Liver (tissue), 9 donors: ENCODE results near the gene PTPRN2. TPM values are rescaled to one million over a fixed set of nuclear protein-coding genes. Genes with fewer than 3 reads are reported as not detected.

Experiments used
- DNase-seq: peaks from one replicate; pipeline ENCODE4 v3.0.0-alpha.2; 2017; ENCODE audit warnings: low spot score
- H3K27ac ChIP-seq, 2 donors: one replicate each; pipeline ENCODE4 v1.7.0; 2013; ENCODE audit warnings: inconsistent platforms in 2 of 2, low read length in 2 of 2, control low read depth in 1 of 2, low read depth in 1 of 2, mild to moderate bottlenecking in 1 of 2
- H3K27me3 ChIP-seq, 4 donors: one replicate each; pipeline versions ENCODE4 v1.6.1 to v1.7.0; 2013; ENCODE audit warnings: low read length in 3 of 4, inconsistent platforms in 1 of 4, mild to moderate bottlenecking in 1 of 4, moderate library complexity in 1 of 4; ENCODE audit not compliant: control insufficient read depth in 4 of 4, insufficient read depth in 4 of 4
- H3K36me3 ChIP-seq, 4 donors: one replicate each; pipeline versions ENCODE4 v1.6.1 to v1.7.0; 2013; ENCODE audit warnings: low read length in 3 of 4, mild to moderate bottlenecking in 3 of 4, low read depth in 1 of 4, moderate library complexity in 1 of 4; ENCODE audit not compliant: control insufficient read depth in 4 of 4, insufficient read depth in 3 of 4
- H3K4me1 ChIP-seq, 4 donors: one replicate each; pipeline versions ENCODE4 v1.6.1 to v1.7.0; 2013; ENCODE audit warnings: low read length in 3 of 4, mild to moderate bottlenecking in 3 of 4, moderate library complexity in 1 of 4; ENCODE audit not compliant: control insufficient read depth in 4 of 4, insufficient read depth in 4 of 4
- H3K4me3 ChIP-seq, 3 donors: one replicate each; pipeline versions ENCODE4 v1.6.1 to v1.7.0; 2013; ENCODE audit warnings: low read length in 3 of 3, control low read depth in 1 of 3, low read depth in 1 of 3, mild to moderate bottlenecking in 1 of 3
- H3K9ac ChIP-seq, 2 donors: one replicate each; pipeline ENCODE4 v1.7.0; 2013; ENCODE audit warnings: low read length in 2 of 2, mild to moderate bottlenecking in 2 of 2, moderate library complexity in 2 of 2, control low read depth in 1 of 2, low read depth in 1 of 2
- H3K9me3 ChIP-seq, 4 donors: one replicate each; pipeline versions ENCODE4 v1.6.1 to v1.7.0; 2013; ENCODE audit warnings: low read length in 3 of 4; ENCODE audit not compliant: control insufficient read depth in 4 of 4
- EGR1 ChIP-seq, 2 donors: IDR thresholded peaks; 2 replicates each; pipeline ENCODE4 v1.6.1; 2016 to 2018; ENCODE audit warnings: antibody characterized with exemption in 2 of 2, low read depth in 2 of 2
- FOXA1 ChIP-seq: IDR thresholded peaks from 2 replicates; pipeline ENCODE4 v1.6.1; 2016; ENCODE audit warnings: antibody characterized with exemption
- FOXA2 ChIP-seq: IDR thresholded peaks from 2 replicates; pipeline ENCODE4 v1.6.1; 2016; ENCODE audit warnings: antibody characterized with exemption
- GABPA ChIP-seq, 2 donors: IDR thresholded peaks in 1 of 2; conservative IDR thresholded peaks in 1 of 2; 2 replicates each; pipeline ENCODE4 v1.6.1; 2016; ENCODE audit warnings: antibody characterized with exemption in 2 of 2, mild to moderate bottlenecking in 1 of 2, moderate library complexity in 1 of 2
- HNF4G ChIP-seq: IDR thresholded peaks from 2 replicates; pipeline ENCODE4 v1.6.1; 2016; ENCODE audit warnings: antibody characterized with exemption
- JUND ChIP-seq, 2 donors: IDR thresholded peaks; 2 replicates each; pipeline ENCODE4 v1.6.1; 2016; ENCODE audit warnings: antibody characterized with exemption in 2 of 2
- RAD21 ChIP-seq, 2 donors: IDR thresholded peaks; 2 replicates each; pipeline ENCODE4 v1.6.1; 2016; ENCODE audit warnings: antibody characterized with exemption in 2 of 2, mild to moderate bottlenecking in 2 of 2
- REST ChIP-seq: IDR thresholded peaks from 2 replicates; pipeline ENCODE4 v1.6.1; 2016; ENCODE audit warnings: antibody characterized with exemption, mild to moderate bottlenecking
- SP1 ChIP-seq: IDR thresholded peaks from 2 replicates; pipeline ENCODE4 v1.6.1; 2018; ENCODE audit warnings: antibody characterized with exemption, mild to moderate bottlenecking
- TAF1 ChIP-seq: conservative IDR thresholded peaks from 2 replicates; pipeline ENCODE4 v1.6.1; 2016; ENCODE audit warnings: antibody characterized with exemption, mild to moderate bottlenecking
- YY1 ChIP-seq: IDR thresholded peaks from 2 replicates; pipeline ENCODE4 v1.6.1; 2016; ENCODE audit warnings: antibody characterized with exemption, mild to moderate bottlenecking
- ZBTB33 ChIP-seq: IDR thresholded peaks from 2 replicates; pipeline ENCODE4 v1.6.1; 2016; ENCODE audit warnings: antibody characterized with exemption
- WGBS: extraction: QIAGEN DNeasy Blood & Tissue Kit; methylation state at CpG from one replicate; pipeline ENCODE4 v1.1.7; 2013; 5-methylcytosine and 5-hydroxymethylcytosine counted together
- polyA plus RNA-seq, 2 donors: library from polyadenylated mRNA; stranded (reverse) in 1 of 2; unstranded in 1 of 2; fragments of 200-250 nt in 1 of 2; fragments of >200 nt in 1 of 2; fragmentation: Nextera tagmentation in 1 of 2; extraction: Ambion mirVana in 1 of 2; gene quantifications; one replicate each; pipeline versions ENCODE4 v1.2.1 to v1.2.3, GENCODE V29; 2013 to 2015
- total RNA-seq, 2 donors: library from RNA; depleted of rRNA; stranded (reverse); fragments of >200 nt; gene quantifications; one replicate each; pipeline ENCODE4 v1.2.3, GENCODE V29; 2014
- TF ChIP-seq, protein P1 (sequence below): IDR thresholded peaks from 2 replicates; pipeline ENCODE4 v1.6.1; 2016; ENCODE audit warnings: antibody characterized with exemption
- TF ChIP-seq, protein P2 (sequence below): fragments of 150-350 bp; IDR thresholded peaks from 2 replicates; pipeline ENCODE4 v1.5.1; 2017; ENCODE audit warnings: improper control_type of control experiment, low read depth, low read length; ENCODE audit not compliant: missing input control
- donor health status: healthy.
- donor health status: healthy.
- donor health status: healthy.
- donor health status: healthy.
- donor health status: healthy.

PTPRN2 gene
- total and polyA plus RNA-seq, 4 donors = 0.75 to 1.9 (median 1.1) TPM

- no peaks in the 10 kb centered on the region for H3K36me3 ChIP-seq
- no peaks in the 10 kb centered on the region for H3K9me3 ChIP-seq
- WGBS = 94% methylated on average over 20 of the region's 20 CpGs
- H3K4me3 ChIP-seq = no peak overlapping the region
- TF ChIP-seq HNF4G (no peak), RAD21 (IDR thresholded peaks at IDR 0.05) (no peak), TAF1 (no peak), YY1 (no peak), ZBTB33 (no peak), JUND (IDR thresholded peaks at IDR 0.05) (no peak), FOXA1 (no peak), SP1 (no peak), REST (no peak), EGR1 (IDR thresholded peaks at IDR 0.05; ENCODE audit: low read depth in 2 of 2) (no peak), GABPA (IDR thresholded peaks at IDR 0.05 in 1 of 2, conservative IDR thresholded peaks at IDR 0.05 in 1 of 2) (no peak), FOXA2 (no peak)
- TF ChIP-seq, protein P1, sequence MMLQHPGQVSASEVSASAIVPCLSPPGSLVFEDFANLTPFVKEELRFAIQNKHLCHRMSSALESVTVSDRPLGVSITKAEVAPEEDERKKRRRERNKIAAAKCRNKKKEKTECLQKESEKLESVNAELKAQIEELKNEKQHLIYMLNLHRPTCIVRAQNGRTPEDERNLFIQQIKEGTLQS = no peak
- TF ChIP-seq, protein P2, sequence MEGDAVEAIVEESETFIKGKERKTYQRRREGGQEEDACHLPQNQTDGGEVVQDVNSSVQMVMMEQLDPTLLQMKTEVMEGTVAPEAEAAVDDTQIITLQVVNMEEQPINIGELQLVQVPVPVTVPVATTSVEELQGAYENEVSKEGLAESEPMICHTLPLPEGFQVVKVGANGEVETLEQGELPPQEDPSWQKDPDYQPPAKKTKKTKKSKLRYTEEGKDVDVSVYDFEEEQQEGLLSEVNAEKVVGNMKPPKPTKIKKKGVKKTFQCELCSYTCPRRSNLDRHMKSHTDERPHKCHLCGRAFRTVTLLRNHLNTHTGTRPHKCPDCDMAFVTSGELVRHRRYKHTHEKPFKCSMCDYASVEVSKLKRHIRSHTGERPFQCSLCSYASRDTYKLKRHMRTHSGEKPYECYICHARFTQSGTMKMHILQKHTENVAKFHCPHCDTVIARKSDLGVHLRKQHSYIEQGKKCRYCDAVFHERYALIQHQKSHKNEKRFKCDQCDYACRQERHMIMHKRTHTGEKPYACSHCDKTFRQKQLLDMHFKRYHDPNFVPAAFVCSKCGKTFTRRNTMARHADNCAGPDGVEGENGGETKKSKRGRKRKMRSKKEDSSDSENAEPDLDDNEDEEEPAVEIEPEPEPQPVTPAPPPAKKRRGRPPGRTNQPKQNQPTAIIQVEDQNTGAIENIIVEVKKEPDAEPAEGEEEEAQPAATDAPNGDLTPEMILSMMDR = no peak
- H3K9ac ChIP-seq = no peak overlapping the region
- no peaks in the 10 kb centered on the region for H3K27me3 ChIP-seq
- H3K4me1 ChIP-seq = peaks cover 5 to 21% (median 15%) of the 10 kb centered on the region in 4 donors
- H3K27ac ChIP-seq = no peak overlapping the region
- DNase-seq = no peak
Observed at GRCh38 chr7:158260567-158261361, 326.9 kb downstream of the PTPRN2 start.
